GM12864 (cell line): ENCODE results near the gene DCN.

Experiments
- DNase-seq: peaks from one replicate; pipeline ENCODE4 v3.0.0-alpha.2; 2011; ENCODE audit warnings: low read depth
- H3K4me3 ChIP-seq: 2 replicates; pipeline ENCODE4 v1.5.1; 2011; ENCODE audit warnings: mild to moderate bottlenecking, low read depth, low read length, control low read depth
- TF ChIP-seq, protein P1 (sequence below): IDR thresholded peaks from 2 replicates; pipeline ENCODE4 v1.5.1; 2011; ENCODE audit warnings: low read depth, mild to moderate bottlenecking, moderate library complexity, low read length, control low read depth, inconsistent platforms; ENCODE audit errors: missing control alignments

DCN gene, protein sequence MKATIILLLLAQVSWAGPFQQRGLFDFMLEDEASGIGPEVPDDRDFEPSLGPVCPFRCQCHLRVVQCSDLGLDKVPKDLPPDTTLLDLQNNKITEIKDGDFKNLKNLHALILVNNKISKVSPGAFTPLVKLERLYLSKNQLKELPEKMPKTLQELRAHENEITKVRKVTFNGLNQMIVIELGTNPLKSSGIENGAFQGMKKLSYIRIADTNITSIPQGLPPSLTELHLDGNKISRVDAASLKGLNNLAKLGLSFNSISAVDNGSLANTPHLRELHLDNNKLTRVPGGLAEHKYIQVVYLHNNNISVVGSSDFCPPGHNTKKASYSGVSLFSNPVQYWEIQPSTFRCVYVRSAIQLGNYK

GRCh38 chr12:91182636-91183455, at the start of gene DCN:
DCN (minus strand) TSS chr12:91182817; CDS start chr12:91178552, 4,265 bp downstream.
- TF ChIP-seq, protein P1, sequence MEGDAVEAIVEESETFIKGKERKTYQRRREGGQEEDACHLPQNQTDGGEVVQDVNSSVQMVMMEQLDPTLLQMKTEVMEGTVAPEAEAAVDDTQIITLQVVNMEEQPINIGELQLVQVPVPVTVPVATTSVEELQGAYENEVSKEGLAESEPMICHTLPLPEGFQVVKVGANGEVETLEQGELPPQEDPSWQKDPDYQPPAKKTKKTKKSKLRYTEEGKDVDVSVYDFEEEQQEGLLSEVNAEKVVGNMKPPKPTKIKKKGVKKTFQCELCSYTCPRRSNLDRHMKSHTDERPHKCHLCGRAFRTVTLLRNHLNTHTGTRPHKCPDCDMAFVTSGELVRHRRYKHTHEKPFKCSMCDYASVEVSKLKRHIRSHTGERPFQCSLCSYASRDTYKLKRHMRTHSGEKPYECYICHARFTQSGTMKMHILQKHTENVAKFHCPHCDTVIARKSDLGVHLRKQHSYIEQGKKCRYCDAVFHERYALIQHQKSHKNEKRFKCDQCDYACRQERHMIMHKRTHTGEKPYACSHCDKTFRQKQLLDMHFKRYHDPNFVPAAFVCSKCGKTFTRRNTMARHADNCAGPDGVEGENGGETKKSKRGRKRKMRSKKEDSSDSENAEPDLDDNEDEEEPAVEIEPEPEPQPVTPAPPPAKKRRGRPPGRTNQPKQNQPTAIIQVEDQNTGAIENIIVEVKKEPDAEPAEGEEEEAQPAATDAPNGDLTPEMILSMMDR, result no peak
- DNase-seq, result no peak
- no peak within 1 kb of the TSS for H3K4me3 ChIP-seq

- no peak overlapping the region for H3K4me3 ChIP-seq
- TF ChIP-seq, protein P1, result no peak
- DNase-seq, result no peak
Measured at GRCh38 chr12:91230841-91231240, 48.2 kb upstream of the DCN start.

- H3K4me3 ChIP-seq, result no peak overlapping the region
- TF ChIP-seq, protein P1, result no peak
- no peak for DNase-seq
Measured at GRCh38 chr12:91226951-91227350, 44.3 kb upstream of the DCN start.

GRCh38 chr12:91225316-91225715, 42.7 kb upstream of the DCN start:
- TF ChIP-seq, protein P1, result no peak

GRCh38 chr12:91224401-91224800, 41.8 kb upstream of the DCN start:
- DNase-seq, result no peak
- H3K4me3 ChIP-seq, result no peak overlapping the region
- TF ChIP-seq, protein P1, result no peak

More at GRCh38 chr12:91225316-91225715, 42.7 kb upstream of the DCN start:
- DNase-seq, result no peak
- no peak overlapping the region for H3K4me3 ChIP-seq

GRCh38 chr12:91222746-91223145, 40.1 kb upstream of the DCN start:
- TF ChIP-seq, protein P1, result no peak
- DNase-seq, result no peak
- no peak overlapping the region for H3K4me3 ChIP-seq
